HEK293 (cell line): Measurements from ENCODE around the gene KIF25.
"Not testable (repeated sequence)": the region's sequence is repeated elsewhere in the genome, so short reads cannot be mapped to it uniquely, and the experiment has no call there.

Source experiments
- CTCF ChIA-PET: fragments of 350-600 bp; formaldehyde crosslinking; extraction: SDS; loops from one replicate; lab custom pipeline; 2021; ENCODE audit warnings: antibody characterized with exemption; lab: Yijun Ruan, JAX
- POLR2A ChIA-PET: fragments of 300-600 bp; formaldehyde crosslinking; extraction: SDS; loops from one replicate; lab custom pipeline; 2020; ENCODE audit warnings: antibody characterized with exemption, inconsistent platforms; lab: Yijun Ruan, JAX
- H3K27ac ChIP-seq: fragments of 200-500 bp; sonication (Bioruptor generic); 2 replicates; pipeline ENCODE4 v1.5.1; 2014; ENCODE audit warnings: low read depth, low read length, control low read depth, inconsistent platforms; ENCODE audit errors: extremely low read depth
- H3K36me3 ChIP-seq, 2 experiments: fragments of 200-500 bp in 1 of 2; sonication (Bioruptor generic) in 1 of 2; 1 replicate in 1 of 2; 2 replicates in 1 of 2; pipeline ENCODE4 v1.5.1; 2014 to 2017; ENCODE audit warnings: inconsistent platforms in 2 of 2, low read length in 2 of 2; ENCODE audit not compliant: control insufficient read depth in 2 of 2, insufficient read depth in 1 of 2
- H3K4me1 ChIP-seq: fragments of 200-500 bp; sonication (Bioruptor generic); 2 replicates; pipeline ENCODE4 v1.5.1; 2014; ENCODE audit warnings: mild to moderate bottlenecking, low read length, inconsistent platforms; ENCODE audit not compliant: control insufficient read depth, insufficient read depth
- H3K4me3 ChIP-seq: 2 replicates; pipeline ENCODE4 v1.5.1; 2011; ENCODE audit warnings: low read depth, mild to moderate bottlenecking, control low read depth, low read length, moderate library complexity
- H3K9me3 ChIP-seq: fragments of 200-500 bp; sonication (Bioruptor generic); 2 replicates; pipeline ENCODE4 v1.5.1; 2014; ENCODE audit warnings: low read depth, low read length, inconsistent platforms; ENCODE audit not compliant: control insufficient read depth, insufficient read depth
- BCL11A ChIP-seq: fragments of 450-650 bp; formaldehyde crosslinking; IDR thresholded peaks from 2 replicates; pipeline ENCODE4 v1.5.1; 2016; ENCODE audit warnings: low read depth, missing biosample characterization, missing genetic modification characterization
- EGR2 ChIP-seq: fragments of 450-650 bp; formaldehyde crosslinking; IDR thresholded peaks from 2 replicates; pipeline ENCODE4 v1.5.1; 2016; ENCODE audit warnings: low read depth, missing biosample characterization, missing genetic modification characterization
- GLIS1 ChIP-seq: fragments of 450-650 bp; formaldehyde crosslinking; IDR thresholded peaks from 2 replicates; pipeline ENCODE4 v1.5.1; 2016; ENCODE audit warnings: missing biosample characterization, missing genetic modification characterization
- PATZ1 ChIP-seq: fragments of 450-650 bp; formaldehyde crosslinking; IDR thresholded peaks from 2 replicates; pipeline ENCODE4 v1.5.1; 2016; ENCODE audit warnings: missing biosample characterization, missing genetic modification characterization
- RBAK ChIP-seq: fragments of 450-650 bp; formaldehyde crosslinking; IDR thresholded peaks from 2 replicates; pipeline ENCODE4 v1.5.1; 2016; ENCODE audit warnings: missing biosample characterization, missing genetic modification characterization
- SCRT1 ChIP-seq: fragments of 450-650 bp; formaldehyde crosslinking; IDR thresholded peaks from 2 replicates; pipeline ENCODE4 v1.5.1; 2016; ENCODE audit warnings: missing biosample characterization, missing genetic modification characterization, borderline replicate concordance
- ZBTB20 ChIP-seq: fragments of 450-650 bp; formaldehyde crosslinking; IDR thresholded peaks from 2 replicates; pipeline ENCODE4 v1.5.1; 2016; ENCODE audit warnings: missing biosample characterization, missing genetic modification characterization
- ZBTB48 ChIP-seq: fragments of 450-650 bp; formaldehyde crosslinking; IDR thresholded peaks from 2 replicates; pipeline ENCODE4 v1.5.1; 2016; ENCODE audit warnings: missing biosample characterization, missing genetic modification characterization
- ZBTB8A ChIP-seq: fragments of 450-650 bp; formaldehyde crosslinking; IDR thresholded peaks from 2 replicates; pipeline ENCODE4 v1.5.1; 2016; ENCODE audit warnings: missing biosample characterization, missing genetic modification characterization
- ZFHX2 ChIP-seq: fragments of 450-650 bp; formaldehyde crosslinking; conservative IDR thresholded peaks from 2 replicates; pipeline ENCODE4 v1.5.1; 2016; ENCODE audit warnings: missing biosample characterization, missing genetic modification characterization
- ZFP41 ChIP-seq: fragments of 450-650 bp; formaldehyde crosslinking; IDR thresholded peaks from 2 replicates; pipeline ENCODE4 v1.5.1; 2016; ENCODE audit warnings: missing biosample characterization, missing genetic modification characterization, borderline replicate concordance
- ZNF10 ChIP-seq: fragments of 450-650 bp; formaldehyde crosslinking; IDR thresholded peaks from 2 replicates; pipeline ENCODE4 v1.5.1; 2017; ENCODE audit warnings: missing biosample characterization, missing genetic modification characterization
- ZNF114 ChIP-seq: fragments of 450-650 bp; formaldehyde crosslinking; IDR thresholded peaks from 2 replicates; pipeline ENCODE4 v1.5.0; 2017; ENCODE audit warnings: missing biosample characterization, missing genetic modification characterization
- ZNF184 ChIP-seq: fragments of 450-650 bp; IDR thresholded peaks from 2 replicates; pipeline ENCODE4 v1.5.1; 2018; ENCODE audit warnings: missing biosample characterization, mild to moderate bottlenecking, missing genetic modification characterization
- ZNF211 ChIP-seq: fragments of 450-650 bp; formaldehyde crosslinking; IDR thresholded peaks from 2 replicates; pipeline ENCODE4 v1.5.1; 2016; ENCODE audit warnings: low read depth, missing biosample characterization, missing genetic modification characterization
- ZNF341 ChIP-seq: fragments of 450-650 bp; formaldehyde crosslinking; IDR thresholded peaks from 2 replicates; pipeline ENCODE4; 2016; ENCODE audit warnings: low read depth, missing biosample characterization, missing genetic modification characterization
- ZNF416 ChIP-seq: fragments of 450-650 bp; formaldehyde crosslinking; IDR thresholded peaks from 2 replicates; pipeline ENCODE4 v1.5.1; 2016; ENCODE audit warnings: missing biosample characterization, missing genetic modification characterization
- ZNF426 ChIP-seq: fragments of 450-650 bp; formaldehyde crosslinking; IDR thresholded peaks from 2 replicates; pipeline ENCODE4 v1.5.1; 2017; ENCODE audit warnings: missing biosample characterization, missing genetic modification characterization, mild to moderate bottlenecking, inconsistent platforms, moderate library complexity
- ZNF510 ChIP-seq: fragments of 450-650 bp; formaldehyde crosslinking; IDR thresholded peaks from 2 replicates; pipeline ENCODE4 v1.5.1; 2018; ENCODE audit warnings: mild to moderate bottlenecking, missing genetic modification characterization, missing biosample characterization; ENCODE audit not compliant: insufficient replicate concordance
- ZNF548 ChIP-seq: fragments of 450-650 bp; formaldehyde crosslinking; IDR thresholded peaks from 2 replicates; pipeline ENCODE4 v1.5.1; 2016; ENCODE audit warnings: missing biosample characterization, missing genetic modification characterization
- ZNF571 ChIP-seq: fragments of 450-650 bp; formaldehyde crosslinking; IDR thresholded peaks from 2 replicates; pipeline ENCODE4 v1.5.0; 2017; ENCODE audit warnings: missing biosample characterization, missing genetic modification characterization
- ZNF776 ChIP-seq: fragments of 450-650 bp; formaldehyde crosslinking; IDR thresholded peaks from 2 replicates; pipeline ENCODE4 v1.5.0; 2017; ENCODE audit warnings: missing biosample characterization, missing genetic modification characterization, borderline replicate concordance
- ZNF792 ChIP-seq: fragments of 450-650 bp; formaldehyde crosslinking; IDR thresholded peaks from 2 replicates; pipeline ENCODE4 v1.5.1; 2016; ENCODE audit warnings: missing biosample characterization, missing genetic modification characterization
- ZNF837 ChIP-seq: fragments of 450-650 bp; formaldehyde crosslinking; IDR thresholded peaks from 2 replicates; pipeline ENCODE4 v1.5.1; 2016; ENCODE audit warnings: missing biosample characterization, missing genetic modification characterization
- ZSCAN16 ChIP-seq: fragments of 450-650 bp; formaldehyde crosslinking; IDR thresholded peaks from 2 replicates; pipeline ENCODE4 v1.5.1; 2016; ENCODE audit warnings: missing biosample characterization, missing genetic modification characterization
- TF ChIP-seq, protein P1 (sequence below): fragments of 450-650 bp; IDR thresholded peaks from 2 replicates; pipeline ENCODE4 v1.5.1; 2018; ENCODE audit warnings: missing biosample characterization, mild to moderate bottlenecking, missing genetic modification characterization
- TF ChIP-seq, protein P2 (sequence below): fragments of 450-650 bp; formaldehyde crosslinking; IDR thresholded peaks from 2 replicates; pipeline ENCODE4 v1.5.1; 2017; ENCODE audit warnings: missing biosample characterization, missing genetic modification characterization
- TF ChIP-seq, protein P3 (sequence below): fragments of 450-650 bp; formaldehyde crosslinking; IDR thresholded peaks from 2 replicates; pipeline ENCODE4 v1.5.1; 2017; ENCODE audit warnings: missing biosample characterization, mild to moderate bottlenecking, missing genetic modification characterization, moderate library complexity

The KIF25 gene

GRCh38 chr6:168077401-168077800 lies 79.9 kb downstream of the KIF25 start:
- H3K27ac ChIP-seq, POLR2A ChIA-PET, CTCF ChIA-PET: not testable (repeated sequence)

DNA sequence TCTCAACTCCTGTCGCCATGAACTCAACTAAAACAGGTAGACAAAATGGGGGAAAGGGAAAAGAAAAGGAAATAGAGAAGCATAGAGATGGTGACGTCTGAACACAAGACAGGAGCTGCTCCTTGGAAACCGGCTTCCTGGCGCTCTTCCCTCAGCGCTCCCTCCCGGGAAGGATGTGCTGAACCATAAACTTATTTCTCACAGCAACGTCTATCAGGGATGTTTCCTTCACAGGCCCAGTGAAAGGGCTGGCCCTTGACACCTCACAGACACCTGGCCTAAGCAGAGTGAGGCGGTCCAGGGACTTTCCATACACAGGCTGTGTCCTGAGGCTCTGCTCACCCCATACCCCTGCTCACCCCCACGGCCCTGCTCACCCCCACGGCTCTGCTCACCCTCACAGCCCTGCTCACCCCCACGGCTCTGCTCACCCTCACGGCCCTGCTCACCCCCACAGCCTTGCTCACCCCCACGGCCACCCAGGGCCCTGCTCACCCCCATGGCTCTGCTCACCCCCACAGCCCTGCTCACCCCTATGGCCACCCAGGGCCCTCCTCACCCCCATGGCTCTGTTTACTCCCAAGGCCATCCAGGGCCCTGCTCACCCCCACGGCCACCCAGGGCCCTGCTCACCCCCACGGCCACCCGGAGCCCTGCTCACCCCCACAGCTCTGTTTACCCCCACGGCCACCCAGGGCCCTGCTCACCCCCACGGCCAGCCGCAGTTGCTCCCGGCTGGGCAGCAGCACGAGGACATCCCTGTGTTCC lies 80.9 kb downstream of the KIF25 start:
- no peaks in the 10 kb centered on the region for H3K36me3 ChIP-seq
- POLR2A ChIA-PET, result no interaction called here
- no peaks in the 10 kb centered on the region for H3K4me1 ChIP-seq
- no peak overlapping the region for H3K27ac ChIP-seq
- CTCF ChIA-PET, result no interaction called here
- no peak overlapping the region for H3K4me3 ChIP-seq
- no peaks in the 10 kb centered on the region for H3K9me3 ChIP-seq
- TF ChIP-seq ZBTB8A (no peak), ZNF548 (tag by site-specific recombination) (no peak), ZNF10 (tag by site-specific recombination) (no peak), ZNF416 (tag by site-specific recombination) (no peak), ZNF341 (peak; percentile 28), ZNF114 (tag by site-specific recombination) (no peak), RBAK (tag by site-specific recombination) (no peak), ZBTB20 (tag by site-specific recombination) (no peak), ZNF571 (tag by site-specific recombination) (no peak), ZNF792 (tag by site-specific recombination) (no peak), PATZ1 (tag by site-specific recombination) (no peak), ZNF184 (no peak), ZNF211 (tag by site-specific recombination) (no peak), BCL11A (tag by site-specific recombination) (no peak), ZFP41 (no peak), ZBTB48 (no peak), SCRT1 (tag by site-specific recombination) (no peak), GLIS1 (peak; percentile 89), ZNF510 (tag by site-specific recombination) (no peak), ZSCAN16 (no peak), ZFHX2 (tag by site-specific recombination) (peak; percentile 55), EGR2 (tag by site-specific recombination) (peak; percentile 72), ZNF776 (no peak), ZNF837 (tag by site-specific recombination) (no peak), ZNF426 (no peak)
- TF ChIP-seq, protein P1, sequence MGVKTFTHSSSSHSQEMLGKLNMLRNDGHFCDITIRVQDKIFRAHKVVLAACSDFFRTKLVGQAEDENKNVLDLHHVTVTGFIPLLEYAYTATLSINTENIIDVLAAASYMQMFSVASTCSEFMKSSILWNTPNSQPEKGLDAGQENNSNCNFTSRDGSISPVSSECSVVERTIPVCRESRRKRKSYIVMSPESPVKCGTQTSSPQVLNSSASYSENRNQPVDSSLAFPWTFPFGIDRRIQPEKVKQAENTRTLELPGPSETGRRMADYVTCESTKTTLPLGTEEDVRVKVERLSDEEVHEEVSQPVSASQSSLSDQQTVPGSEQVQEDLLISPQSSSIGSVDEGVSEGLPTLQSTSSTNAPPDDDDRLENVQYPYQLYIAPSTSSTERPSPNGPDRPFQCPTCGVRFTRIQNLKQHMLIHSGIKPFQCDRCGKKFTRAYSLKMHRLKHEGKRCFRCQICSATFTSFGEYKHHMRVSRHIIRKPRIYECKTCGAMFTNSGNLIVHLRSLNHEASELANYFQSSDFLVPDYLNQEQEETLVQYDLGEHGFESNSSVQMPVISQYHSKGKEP, result no peak
- TF ChIP-seq, protein P2, sequence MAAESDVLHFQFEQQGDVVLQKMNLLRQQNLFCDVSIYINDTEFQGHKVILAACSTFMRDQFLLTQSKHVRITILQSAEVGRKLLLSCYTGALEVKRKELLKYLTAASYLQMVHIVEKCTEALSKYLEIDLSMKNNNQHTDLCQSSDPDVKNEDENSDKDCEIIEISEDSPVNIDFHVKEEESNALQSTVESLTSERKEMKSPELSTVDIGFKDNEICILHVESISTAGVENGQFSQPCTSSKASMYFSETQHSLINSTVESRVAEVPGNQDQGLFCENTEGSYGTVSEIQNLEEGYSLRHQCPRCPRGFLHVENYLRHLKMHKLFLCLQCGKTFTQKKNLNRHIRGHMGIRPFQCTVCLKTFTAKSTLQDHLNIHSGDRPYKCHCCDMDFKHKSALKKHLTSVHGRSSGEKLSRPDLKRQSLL (tag by site-specific recombination), result no peak
- TF ChIP-seq, protein P3, sequence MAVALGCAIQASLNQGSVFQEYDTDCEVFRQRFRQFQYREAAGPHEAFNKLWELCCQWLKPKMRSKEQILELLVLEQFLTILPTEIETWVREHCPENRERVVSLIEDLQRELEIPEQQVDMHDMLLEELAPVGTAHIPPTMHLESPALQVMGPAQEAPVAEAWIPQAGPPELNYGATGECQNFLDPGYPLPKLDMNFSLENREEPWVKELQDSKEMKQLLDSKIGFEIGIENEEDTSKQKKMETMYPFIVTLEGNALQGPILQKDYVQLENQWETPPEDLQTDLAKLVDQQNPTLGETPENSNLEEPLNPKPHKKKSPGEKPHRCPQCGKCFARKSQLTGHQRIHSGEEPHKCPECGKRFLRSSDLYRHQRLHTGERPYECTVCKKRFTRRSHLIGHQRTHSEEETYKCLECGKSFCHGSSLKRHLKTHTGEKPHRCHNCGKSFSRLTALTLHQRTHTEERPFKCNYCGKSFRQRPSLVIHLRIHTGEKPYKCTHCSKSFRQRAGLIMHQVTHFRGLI (tag by site-specific recombination), result no peak

More at GRCh38 chr6:168077401-168077800, 79.9 kb downstream of the KIF25 start:
- H3K4me1 ChIP-seq, H3K9me3 ChIP-seq, H3K36me3 ChIP-seq, H3K4me3 ChIP-seq: not testable (repeated sequence)
